Stomach (tissue), 9 donors: ENCODE results near the gene URM1. TPM values are rescaled to one million over a fixed set of nuclear protein-coding genes. Genes with fewer than 3 reads are reported as not detected.

Source experiments
- DNase-seq, 2 donors: peaks; one replicate each; pipeline versions ENCODE4 v3.0.0 to v3.0.0-alpha.2; 2013 to 2019
- H3K27ac ChIP-seq, 5 donors: fragments of 200-600 bp in 4 of 5; sonication (generic) in 4 of 5; one replicate each; pipeline ENCODE4 v1.5.1; 2013 to 2019; ENCODE audit warnings: mild to moderate bottlenecking in 1 of 5, moderate library complexity in 1 of 5
- H3K27me3 ChIP-seq, 3 donors: fragments of 200-600 bp; sonication (generic); one replicate each; pipeline ENCODE4 v1.5.1; 2017 to 2019; ENCODE audit warnings: mixed run types in 1 of 3
- H3K36me3 ChIP-seq, 4 donors: fragments of 200-600 bp; sonication (generic); 1 replicate in 3 of 4; 2 replicates in 1 of 4; pipeline ENCODE4 v1.5.1; 2016 to 2019
- H3K4me1 ChIP-seq, 4 donors: fragments of 200-600 bp; sonication (generic); one replicate each; pipeline ENCODE4 v1.5.1; 2016 to 2019
- H3K4me3 ChIP-seq, 4 donors: fragments of 200-600 bp; sonication (generic) in 3 of 4; one replicate each; pipeline ENCODE4 v1.5.1; 2016 to 2019; ENCODE audit warnings: mild to moderate bottlenecking in 1 of 4
- H3K9me3 ChIP-seq, 4 donors: fragments of 200-600 bp; sonication (generic); one replicate each; pipeline ENCODE4 v1.5.1; 2016 to 2019
- CTCF ChIP-seq, 7 experiments: fragments of 450-650 bp in 4 of 7; fragments of 200-600 bp in 3 of 7; sonication (generic) in 3 of 7; IDR thresholded peaks; one replicate each; pipeline ENCODE4 v1.5.1; 2016 to 2019; ENCODE audit warnings: antibody characterized with exemption in 7 of 7, control low read depth in 2 of 7, mild to moderate bottlenecking in 1 of 7
- EP300 ChIP-seq: sonication (generic); formaldehyde crosslinking; IDR thresholded peaks from one replicate; pipeline ENCODE4 v1.6.1; 2017; ENCODE audit warnings: antibody characterized with exemption
- POLR2A ChIP-seq, 4 donors: fragments of 450-650 bp; IDR thresholded peaks; one replicate each; pipeline ENCODE4 v1.6.1; 2016; ENCODE audit warnings: antibody characterized with exemption in 4 of 4, control low read depth in 2 of 4, mild to moderate bottlenecking in 1 of 4, moderate library complexity in 1 of 4
- POLR2AphosphoS5 ChIP-seq, 3 donors: sonication (generic); formaldehyde crosslinking; IDR thresholded peaks; one replicate each; pipeline ENCODE4 v1.6.1; 2016; ENCODE audit warnings: antibody characterized with exemption in 3 of 3
- WGBS, 5 donors: extraction: QIAGEN DNeasy Blood & Tissue Kit in 3 of 5; methylation state at CpG; one replicate each; pipeline versions ENCODE4 v1.1.5 to v1.1.7; 2013 to 2018; 5-methylcytosine and 5-hydroxymethylcytosine counted together
- intact Hi-C: fragments of 100-400 bp; cut with DNase I; formaldehyde crosslinking; loops from one replicate; pipeline ENCODE4 v1.15.1; 2023; ENCODE audit warnings: low total_unique reads
- polyA plus RNA-seq, 3 donors: library from polyadenylated mRNA; stranded (reverse); fragments of 200-250 nt; gene quantifications; one replicate each; pipeline ENCODE4 v1.2.3, GENCODE V29; 2013
- total RNA-seq, 5 donors: library from RNA; depleted of rRNA; stranded (reverse); fragments of >200 nt; gene quantifications; one replicate each; pipeline versions ENCODE4 v1.1.0 to v1.2.3, GENCODE V29; 2014 to 2016
- donor health status: healthy with polysubstance abuse.
- donor health status: Bipolar disorder and iron deficiency.
- donor health status: healthy.

URM1 gene
- total and polyA plus RNA-seq, 8 donors, result 0.58 to 59.3 (median 25.9) TPM

GRCh38 chr9:128414461-128414860, 43.3 kb downstream of the URM1 start:
- Histone ChIP-seq H3K27ac (no peak overlapping the region), H3K36me3 (no peaks in the 10 kb centered on the region), H3K4me1 (peaks cover 6 to 9% (median 8%) of the 10 kb centered on the region in 4 donors), H3K4me3 (no peak overlapping the region), H3K27me3 (peaks cover 0 to 88% (median 35%) of the 10 kb centered on the region in 3 donors), H3K9me3 (no peaks in the 10 kb centered on the region)
- intact Hi-C loops, result no loop called here
- TF ChIP-seq CTCF (IDR thresholded peaks at IDR 0.05) (no peak), POLR2AphosphoS5 (IDR thresholded peaks at IDR 0.05) (no peak), POLR2A (IDR thresholded peaks at IDR 0.05) (no peak), EP300 (no peak)
- no peak for DNase-seq
- 55 to 68% (median 63%) methylated on average over 3 of the region's 3 CpGs for WGBS, 5 donors

- intact Hi-C loops, result no loop called here
- H3K27me3 ChIP-seq, result peaks cover 0 to 88% (median 35%) of the 10 kb centered on the region in 3 donors
- no peak for DNase-seq
- no peaks in the 10 kb centered on the region for H3K9me3 ChIP-seq
- H3K4me3 ChIP-seq, result no peak overlapping the region
- H3K27ac ChIP-seq, result no peak overlapping the region
- WGBS, 5 donors, result 72 to 92% (median 83%) methylated on average over 2 of the region's 2 CpGs
- TF ChIP-seq POLR2A (IDR thresholded peaks at IDR 0.05), result no peak
- TF ChIP-seq CTCF (IDR thresholded peaks at IDR 0.05), result no peak
- no peak for TF ChIP-seq EP300
- no peak for TF ChIP-seq POLR2AphosphoS5 (IDR thresholded peaks at IDR 0.05)
- peaks cover 13 to 16% (median 15%) of the 10 kb centered on the region in 4 donors for H3K4me1 ChIP-seq
- no peaks in the 10 kb centered on the region for H3K36me3 ChIP-seq
Observed at GRCh38 chr9:128415281-128415680, 44.1 kb downstream of the URM1 start.

- Histone ChIP-seq H3K27me3 (peaks cover 0 to 88% (median 35%) of the 10 kb centered on the region in 3 donors), H3K9me3 (no peaks in the 10 kb centered on the region), H3K36me3 (no peaks in the 10 kb centered on the region), H3K4me1 (peaks cover 13 to 21% (median 19%) of the 10 kb centered on the region in 4 donors), H3K27ac (no peak overlapping the region), H3K4me3 (no peak overlapping the region)
- peak in 1 of 2 donors; percentile 59 for DNase-seq
- TF ChIP-seq POLR2A (IDR thresholded peaks at IDR 0.05) (no peak), EP300 (no peak), POLR2AphosphoS5 (IDR thresholded peaks at IDR 0.05) (no peak), CTCF (IDR thresholded peaks at IDR 0.05) (no peak)
- intact Hi-C loops, result no loop called here
- whole genome bisulfite sequencing, 5 donors, result 33 to 56% (median 44%) methylated on average over 6 of the region's 6 CpGs
Observed at GRCh38 chr9:128416014-128416413, 44.8 kb downstream of the URM1 start.

- no peak for TF ChIP-seq EP300
- TF ChIP-seq POLR2AphosphoS5 (IDR thresholded peaks at IDR 0.05), result no peak
- TF ChIP-seq CTCF (IDR thresholded peaks at IDR 0.05), result no peak
- TF ChIP-seq POLR2A (IDR thresholded peaks at IDR 0.05), result no peak
- Histone ChIP-seq H3K4me3 (no peak overlapping the region), H3K27me3 (peaks cover 0 to 83% (median 35%) of the 10 kb centered on the region in 3 donors), H3K9me3 (no peaks in the 10 kb centered on the region), H3K36me3 (no peaks in the 10 kb centered on the region), H3K27ac (no peak overlapping the region), H3K4me1 (peaks cover 13 to 26% (median 25%) of the 10 kb centered on the region in 4 donors)
- 53 to 73% (median 64%) methylated on average over 6 of the region's 6 CpGs for WGBS, 5 donors
- intact Hi-C loops, result no loop called here
- no peak for DNase-seq
Observed at GRCh38 chr9:128416432-128417019, 45.4 kb downstream of the URM1 start.
